Suprapubic skin (tissue), 4 donors: Measurements from ENCODE around the gene ZNF480.

Source experiments
- EP300 ChIP-seq: sonication (generic); formaldehyde crosslinking; IDR thresholded peaks from one replicate; pipeline ENCODE4 v1.6.1; 2017; ENCODE audit warnings: antibody characterized with exemption
- POLR2A ChIP-seq, 2 donors: fragments of 450-650 bp; IDR thresholded peaks; one replicate each; pipeline ENCODE4 v1.6.1; 2017; ENCODE audit warnings: antibody characterized with exemption in 2 of 2, mild to moderate bottlenecking in 2 of 2, moderate library complexity in 2 of 2
- POLR2AphosphoS5 ChIP-seq, 3 donors: sonication (generic); formaldehyde crosslinking; IDR thresholded peaks; one replicate each; pipeline ENCODE4 v1.6.1; 2017; ENCODE audit warnings: antibody characterized with exemption in 3 of 3
- TF ChIP-seq, protein P1 (sequence below), 2 donors: fragments of 200-600 bp in 1 of 2; fragments of 450-650 bp in 1 of 2; sonication (generic) in 1 of 2; IDR thresholded peaks; one replicate each; pipeline ENCODE4 v1.5.1; 2016 to 2019; ENCODE audit warnings: antibody characterized with exemption in 2 of 2, mild to moderate bottlenecking in 1 of 2, moderate library complexity in 1 of 2

DNA sequence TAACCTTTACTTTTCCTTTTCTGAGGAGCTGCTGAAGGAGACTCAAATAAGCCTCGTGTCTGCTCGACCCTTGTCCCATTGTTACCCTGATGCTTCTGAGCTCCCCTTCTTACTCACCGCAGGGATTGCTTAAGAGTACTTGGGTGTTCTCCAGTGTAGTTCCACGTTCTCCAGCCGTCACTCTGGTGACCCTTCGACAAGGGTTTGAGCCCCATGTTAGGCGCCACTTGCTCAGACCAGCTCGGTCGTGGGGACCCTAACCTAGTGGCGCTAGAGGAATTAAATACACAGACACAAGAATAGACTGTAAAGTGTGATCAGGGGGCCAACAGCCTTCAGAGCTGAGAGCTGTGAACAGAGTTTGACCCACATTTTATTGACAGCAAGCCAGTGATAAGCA, 10.3 kb downstream of the ZNF480 start:
- TF ChIP-seq POLR2A (IDR thresholded peaks at IDR 0.05) (no peak), POLR2AphosphoS5 (IDR thresholded peaks at IDR 0.05) (no peak), EP300 (no peak)
- TF ChIP-seq, protein P1, sequence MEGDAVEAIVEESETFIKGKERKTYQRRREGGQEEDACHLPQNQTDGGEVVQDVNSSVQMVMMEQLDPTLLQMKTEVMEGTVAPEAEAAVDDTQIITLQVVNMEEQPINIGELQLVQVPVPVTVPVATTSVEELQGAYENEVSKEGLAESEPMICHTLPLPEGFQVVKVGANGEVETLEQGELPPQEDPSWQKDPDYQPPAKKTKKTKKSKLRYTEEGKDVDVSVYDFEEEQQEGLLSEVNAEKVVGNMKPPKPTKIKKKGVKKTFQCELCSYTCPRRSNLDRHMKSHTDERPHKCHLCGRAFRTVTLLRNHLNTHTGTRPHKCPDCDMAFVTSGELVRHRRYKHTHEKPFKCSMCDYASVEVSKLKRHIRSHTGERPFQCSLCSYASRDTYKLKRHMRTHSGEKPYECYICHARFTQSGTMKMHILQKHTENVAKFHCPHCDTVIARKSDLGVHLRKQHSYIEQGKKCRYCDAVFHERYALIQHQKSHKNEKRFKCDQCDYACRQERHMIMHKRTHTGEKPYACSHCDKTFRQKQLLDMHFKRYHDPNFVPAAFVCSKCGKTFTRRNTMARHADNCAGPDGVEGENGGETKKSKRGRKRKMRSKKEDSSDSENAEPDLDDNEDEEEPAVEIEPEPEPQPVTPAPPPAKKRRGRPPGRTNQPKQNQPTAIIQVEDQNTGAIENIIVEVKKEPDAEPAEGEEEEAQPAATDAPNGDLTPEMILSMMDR (IDR thresholded peaks at IDR 0.05), result no peak
